HG03064 (cell line): ENCODE data around the gene PAX6.

Experiments
- ATAC-seq: cut with Tn5 transposase; IDR thresholded peaks from one replicate; pipeline ENCODE4 v1.9.1; 2021; ENCODE audit warnings: low read depth; ENCODE audit not compliant: unreplicated experiment

PAX6 gene

GRCh38 chr11:31799435-31800397 lies 11.4 kb downstream of the PAX6 start:
- ATAC-seq: no peak

GRCh38 chr11:31798554-31799434 lies 12.3 kb downstream of the PAX6 start:
- ATAC-seq: no peak

- ATAC-seq: no peak
These were observed 13.0 kb downstream of the PAX6 start for GRCh38 chr11:31798057-31798553.

DNA sequence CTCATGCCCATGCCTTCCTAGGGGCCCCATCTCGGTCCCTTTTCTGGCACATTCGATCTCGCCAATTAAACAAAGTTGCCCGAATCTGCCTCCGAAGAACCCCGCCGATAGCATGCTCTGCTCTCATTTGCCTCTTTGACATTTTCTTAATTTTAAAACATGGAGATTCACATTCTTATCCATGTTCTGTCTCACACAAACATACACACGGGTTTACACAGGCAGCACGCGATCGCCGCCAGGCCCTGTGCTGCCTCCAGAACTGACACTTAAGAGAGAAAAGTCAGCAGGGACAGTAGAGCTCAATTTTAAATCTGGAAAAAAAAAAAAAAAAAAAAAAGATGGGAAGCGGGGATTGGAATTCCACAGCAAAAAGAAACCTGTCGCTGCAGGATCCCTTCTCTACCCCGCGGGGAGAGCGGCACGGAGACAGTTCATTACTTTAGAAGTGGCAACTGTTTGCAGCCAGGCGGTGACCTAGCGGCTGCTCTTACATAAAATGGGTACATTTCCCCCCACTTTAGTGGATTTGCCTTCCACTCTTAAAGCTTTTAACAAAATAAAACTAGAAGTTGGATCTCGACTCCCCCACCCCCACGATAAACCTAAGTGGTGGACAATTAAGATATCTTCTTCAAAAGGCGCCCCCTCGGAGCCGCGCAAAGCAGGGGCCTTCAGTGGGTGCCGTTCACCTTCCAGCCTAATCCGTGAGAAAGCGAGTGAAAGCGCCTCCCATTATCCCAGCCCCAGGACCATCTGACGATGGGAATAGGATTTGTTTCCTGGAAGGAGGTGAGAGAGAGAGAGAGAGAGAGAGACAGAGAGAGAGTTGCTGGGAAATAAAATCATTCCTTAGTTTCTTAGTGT lies 13.7 kb downstream of the PAX6 start:
- ATAC-seq: no peak

DNA sequence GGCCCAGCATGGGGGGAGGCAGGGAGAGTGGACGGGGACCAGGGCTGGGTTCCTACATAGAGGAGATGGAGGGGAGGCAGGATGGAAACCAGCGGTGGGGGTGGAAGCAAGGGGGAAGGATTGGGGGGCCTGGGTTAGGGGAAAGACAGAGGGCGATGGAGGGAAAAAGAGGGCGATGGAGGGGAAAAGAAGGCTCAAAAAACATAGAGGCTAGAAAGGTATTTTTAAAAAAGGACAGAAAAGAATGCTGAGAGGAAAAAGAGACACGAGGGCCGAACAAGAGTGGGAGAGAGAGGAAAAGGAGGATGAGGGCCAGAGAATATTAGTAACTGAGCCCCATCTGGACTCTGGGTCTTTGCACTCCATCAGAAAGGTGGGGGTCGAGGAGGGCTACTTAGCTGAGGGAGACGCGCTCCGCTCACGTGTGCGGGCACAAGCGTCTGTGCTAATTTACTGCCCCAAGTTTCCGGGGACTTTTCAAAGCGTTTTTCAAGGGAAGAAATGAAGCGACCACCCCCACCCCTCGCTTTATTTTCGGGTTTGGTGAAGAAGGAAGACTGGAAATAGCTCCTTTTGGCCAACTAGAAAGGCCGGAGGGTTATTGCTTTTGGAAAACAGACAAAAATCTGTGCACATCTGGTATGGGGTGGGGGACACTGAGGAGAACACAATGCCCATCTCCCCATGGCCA lies 14.5 kb downstream of the PAX6 start:
- no peak for ATAC-seq

GRCh38 chr11:31795706-31796498 lies 15.2 kb downstream of the PAX6 start:
- no peak for ATAC-seq

DNA sequence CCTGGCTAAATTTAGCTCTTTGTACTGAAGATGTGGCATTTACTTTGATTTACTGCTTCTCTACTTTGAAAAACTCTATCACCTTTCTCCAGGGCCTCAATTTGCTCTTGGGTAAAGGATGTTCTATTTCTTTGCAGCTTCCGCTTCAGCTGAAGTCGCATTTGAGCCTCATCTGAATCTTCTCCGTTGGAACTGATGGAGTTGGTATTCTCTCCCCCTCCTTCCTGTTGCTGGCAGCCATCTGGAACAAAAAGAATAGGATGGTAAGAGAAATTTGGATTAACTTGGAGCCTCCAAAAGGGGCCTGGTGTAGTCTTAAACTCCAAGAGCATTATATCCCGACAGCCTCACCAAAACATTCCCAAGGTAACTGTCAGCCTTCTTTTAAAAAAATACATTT lies 16.6 kb downstream of the PAX6 start:
- ATAC-seq: no peak

GRCh38 chr11:31793264-31793663 lies 17.9 kb downstream of the PAX6 start:
- no peak for ATAC-seq

- ATAC-seq: no peak
These were observed 18.7 kb downstream of the PAX6 start for GRCh38 chr11:31792456-31792855.

DNA sequence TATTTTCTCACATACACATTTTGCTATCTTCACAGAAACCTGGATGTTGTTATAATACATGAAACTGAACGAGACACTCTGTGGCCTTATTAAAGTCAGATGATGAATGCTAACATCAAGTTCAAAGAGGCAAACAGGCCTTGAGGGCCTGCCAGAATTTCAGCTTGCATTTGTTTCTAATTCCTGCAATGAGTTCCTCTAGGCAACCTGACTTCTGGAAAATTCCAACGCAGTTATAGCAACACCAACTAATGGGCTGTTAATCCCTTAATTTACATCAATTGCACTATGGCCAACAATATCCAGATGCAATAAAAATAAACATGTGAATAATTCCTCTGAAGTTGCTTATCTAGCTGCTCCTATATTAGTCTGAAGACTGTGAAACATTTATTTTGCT lies 19.1 kb downstream of the PAX6 start:
- no peak for ATAC-seq

DNA sequence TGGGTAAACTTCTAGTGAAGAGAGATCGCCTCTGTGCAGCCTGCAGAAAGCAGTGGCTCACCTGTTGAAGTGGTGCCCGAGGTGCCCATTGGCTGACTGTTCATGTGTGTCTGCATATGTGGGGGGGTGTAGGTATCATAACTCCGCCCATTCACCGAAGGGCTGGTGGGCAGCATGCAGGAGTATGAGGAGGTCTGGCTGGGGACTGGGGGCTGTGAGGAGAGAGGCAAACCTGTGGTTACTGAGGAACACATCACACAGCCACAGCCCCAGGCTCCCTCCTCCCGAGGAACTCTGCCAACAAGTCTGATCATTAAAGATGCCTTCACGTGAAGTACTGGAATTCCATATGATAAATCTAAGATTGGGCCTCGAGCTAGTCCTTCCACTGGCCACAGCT lies 20.5 kb downstream of the PAX6 start:
- no peak for ATAC-seq

- ATAC-seq: no peak
These were observed 23.0 kb downstream of the PAX6 start for GRCh38 chr11:31788085-31788484.

DNA sequence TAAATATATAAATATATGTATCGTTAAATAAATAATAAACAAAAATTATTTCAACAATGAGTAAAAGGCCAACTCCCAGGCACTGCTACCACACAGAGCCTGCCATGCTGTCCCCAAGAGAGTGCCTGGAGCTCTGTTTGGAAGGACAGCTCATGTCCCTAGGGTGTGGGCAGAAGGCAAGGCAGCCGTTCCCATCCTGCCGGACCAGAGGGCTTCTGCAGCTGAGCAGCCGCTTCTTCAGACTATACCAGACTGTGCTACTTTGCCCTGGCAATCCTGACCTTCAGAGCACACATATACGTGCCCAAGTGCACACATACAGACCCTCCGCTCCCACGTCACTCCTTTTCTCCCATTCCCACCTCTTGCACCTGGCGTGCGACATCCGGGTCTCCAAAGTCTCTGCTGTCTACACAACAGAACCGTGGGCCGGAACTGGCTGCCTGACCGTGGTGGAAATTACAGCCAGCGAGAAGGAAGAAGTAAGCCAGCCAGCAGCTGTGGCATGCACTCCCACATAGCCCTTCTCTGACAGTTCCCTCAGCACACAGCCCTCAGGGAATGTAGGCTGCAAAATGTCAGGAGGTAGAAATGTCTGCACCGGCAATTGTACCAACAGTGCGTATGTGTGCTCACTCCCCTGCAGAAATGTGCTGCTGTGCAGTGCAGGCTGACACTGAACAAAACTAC lies 24.0 kb downstream of the PAX6 start:
- no peak for ATAC-seq

DNA sequence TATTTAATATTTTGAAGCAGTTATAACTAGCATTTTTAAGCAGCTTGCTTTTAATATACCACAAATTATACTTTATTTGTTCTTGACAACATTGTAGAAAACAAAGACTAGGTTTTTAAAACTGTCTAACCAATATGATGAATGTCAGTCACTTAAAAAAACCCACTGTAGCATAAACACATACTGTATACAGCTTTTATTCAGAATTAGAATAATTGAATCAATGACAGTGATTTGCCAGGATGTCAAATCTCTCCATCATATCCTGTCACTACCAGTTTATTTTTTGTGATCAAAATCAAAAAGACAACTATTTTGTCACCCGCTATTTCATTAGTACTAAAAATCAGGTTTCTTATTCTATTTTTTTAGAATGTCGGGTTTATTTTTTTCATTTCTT lies 26.5 kb downstream of the PAX6 start:
- ATAC-seq: no peak

DNA sequence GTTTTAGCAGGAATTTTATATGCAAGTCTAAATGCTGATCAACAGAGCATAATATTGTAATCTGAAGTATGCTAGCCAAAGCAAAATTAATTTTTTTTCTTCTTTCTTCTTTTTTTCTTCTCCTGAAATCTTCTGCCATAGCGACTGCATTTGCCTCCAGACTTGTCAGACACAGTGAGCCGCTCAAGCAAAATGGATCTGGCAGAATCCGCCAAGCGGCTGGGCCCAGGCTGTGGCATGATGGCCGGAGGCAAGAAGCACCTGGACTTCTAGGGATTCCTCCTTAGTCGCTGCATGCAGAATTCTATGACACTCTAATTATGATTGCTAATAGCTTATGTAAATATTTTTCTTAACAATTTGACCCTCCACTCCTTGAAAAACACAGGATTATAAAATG lies 27.9 kb downstream of the PAX6 start:
- ATAC-seq: no peak

DNA sequence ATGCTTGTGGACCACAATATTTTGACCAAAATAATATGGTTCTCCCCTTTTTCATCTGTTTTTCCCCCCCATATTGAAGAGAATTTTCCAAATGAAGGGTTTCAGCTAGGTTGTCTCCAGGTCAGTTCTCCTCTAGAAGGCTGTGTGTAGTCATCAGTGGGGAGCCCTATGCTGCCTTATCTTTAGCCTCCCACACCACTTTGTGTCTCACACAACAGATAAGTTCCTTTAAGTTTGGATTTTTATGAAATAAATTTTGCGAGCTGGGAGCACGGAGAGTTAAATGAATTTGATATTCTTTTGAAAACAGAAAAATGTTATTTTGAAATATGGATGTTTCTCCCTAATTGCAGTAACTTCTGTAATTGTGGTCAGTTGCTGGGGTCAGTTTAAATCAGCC lies 28.9 kb downstream of the PAX6 start:
- ATAC-seq: no peak

- ATAC-seq: no peak
These were observed 30.6 kb downstream of the PAX6 start for GRCh38 chr11:31780480-31780971.

DNA sequence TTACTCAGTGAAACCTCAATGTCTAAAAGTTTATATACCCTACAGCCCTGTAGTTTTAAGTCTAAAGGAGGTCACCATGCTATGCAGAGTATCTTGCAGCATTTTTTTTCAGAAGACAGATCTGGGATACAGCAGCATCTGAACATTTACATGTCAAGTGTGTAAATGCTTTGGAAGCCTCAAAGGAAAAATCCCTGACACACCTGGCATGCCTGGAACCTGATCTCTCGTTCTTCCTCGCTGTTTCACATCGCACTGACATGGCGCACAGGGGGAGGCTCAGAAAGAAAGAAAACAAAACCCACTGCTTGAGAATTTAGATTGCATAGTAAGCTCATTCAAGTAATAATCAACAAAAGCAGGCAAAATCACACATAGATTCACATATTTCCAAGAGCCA lies 31.0 kb downstream of the PAX6 start:
- no peak for ATAC-seq
